ENCODE results near the gene NUB1.

NUB1 gene

GRCh38 chr7:151400626-151401315 lies 59.2 kb downstream of the NUB1 start:
- TF ChIP-seq GATA3 (IDR thresholded peaks at IDR 0.05; ENCODE audit: low read depth, low read length) (no peak), GATA2 (IDR thresholded peaks at IDR 0.05; ENCODE audit: low read depth, low read length) (no peak)

- TF ChIP-seq GATA2 (IDR thresholded peaks at IDR 0.05; ENCODE audit: low read depth, low read length) (no peak), GATA3 (IDR thresholded peaks at IDR 0.05; ENCODE audit: low read depth, low read length) (no peak)
Observed at GRCh38 chr7:151402029-151402835, 60.6 kb downstream of the NUB1 start.

- no peak for TF ChIP-seq GATA3 (IDR thresholded peaks at IDR 0.05; ENCODE audit: low read depth, low read length)
- TF ChIP-seq GATA2 (IDR thresholded peaks at IDR 0.05; ENCODE audit: low read depth, low read length) = no peak
Observed at GRCh38 chr7:151403764-151404163, 62.2 kb downstream of the NUB1 start.

GRCh38 chr7:151404216-151405011 lies 62.8 kb downstream of the NUB1 start:
- TF ChIP-seq GATA3 (IDR thresholded peaks at IDR 0.05; ENCODE audit: low read depth, low read length) = no peak
- TF ChIP-seq GATA2 (IDR thresholded peaks at IDR 0.05; ENCODE audit: low read depth, low read length) = no peak

- TF ChIP-seq GATA3 (IDR thresholded peaks at IDR 0.05; ENCODE audit: low read depth, low read length) (no peak), GATA2 (IDR thresholded peaks at IDR 0.05; ENCODE audit: low read depth, low read length) (no peak)
Observed at GRCh38 chr7:151405056-151405455, 63.4 kb downstream of the NUB1 start.

DNA sequence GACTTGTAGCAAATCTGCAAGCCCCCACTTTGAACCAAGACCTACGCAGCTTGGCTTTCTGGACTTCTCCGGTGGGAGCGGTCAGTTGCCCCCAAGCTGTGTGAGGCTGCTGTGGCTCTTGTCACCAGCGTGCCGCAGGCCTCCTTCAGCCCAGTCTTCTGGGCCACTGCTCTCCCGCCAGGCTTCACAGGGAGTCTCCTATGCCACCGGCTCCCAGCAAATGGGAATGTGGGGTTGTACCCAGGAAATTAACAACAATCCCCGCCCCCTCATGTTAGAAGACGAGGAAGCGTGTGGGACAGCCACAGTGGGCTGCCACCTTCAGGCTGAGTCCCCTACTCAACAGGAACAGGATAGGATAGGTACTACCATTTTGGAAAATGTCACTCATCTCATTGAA lies 64.0 kb downstream of the NUB1 start:
- no peak for TF ChIP-seq GATA3 (IDR thresholded peaks at IDR 0.05; ENCODE audit: low read depth, low read length)

- no peak for TF ChIP-seq GATA3 (IDR thresholded peaks at IDR 0.05; ENCODE audit: low read depth, low read length)
- no peak for TF ChIP-seq GATA2 (IDR thresholded peaks at IDR 0.05; ENCODE audit: low read depth, low read length)
Observed at GRCh38 chr7:151406051-151406875, 64.7 kb downstream of the NUB1 start.

DNA sequence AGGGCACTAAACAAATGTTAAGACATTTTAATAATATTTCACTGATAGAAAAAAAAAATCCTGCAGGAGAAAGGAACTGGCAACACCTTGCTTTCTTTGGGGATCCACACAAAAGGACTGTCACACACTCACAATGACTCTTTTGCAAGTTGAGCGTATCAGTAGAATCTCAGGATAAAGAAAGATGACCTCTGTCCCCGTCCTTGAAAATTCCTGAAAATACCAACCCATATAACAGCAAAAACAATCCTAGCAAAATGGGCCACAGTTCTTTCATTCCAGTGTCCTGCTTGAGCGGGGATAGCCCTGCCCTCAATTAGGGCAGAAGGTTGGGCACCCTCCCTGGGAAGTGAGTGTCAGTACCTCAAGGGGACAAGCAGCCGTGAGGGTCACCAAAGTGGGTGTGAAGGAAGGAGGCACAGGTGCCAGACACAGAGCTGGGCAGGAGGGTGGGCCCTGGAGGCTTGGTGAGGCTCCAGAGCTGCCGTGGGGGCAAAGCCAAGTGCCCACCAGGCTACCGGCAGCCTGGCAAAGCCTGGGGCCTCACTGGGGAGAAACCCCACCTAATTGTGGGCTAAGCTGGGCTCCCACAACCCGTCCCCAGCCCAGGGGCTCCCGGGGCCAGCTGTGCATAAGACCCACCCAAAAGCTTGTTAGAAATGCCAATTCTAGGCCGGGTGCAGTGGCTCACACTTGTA lies 65.4 kb downstream of the NUB1 start:
- TF ChIP-seq GATA2 (IDR thresholded peaks at IDR 0.05; ENCODE audit: low read depth, low read length) (no peak), GATA3 (IDR thresholded peaks at IDR 0.05; ENCODE audit: low read depth, low read length) (no peak)

GRCh38 chr7:151408498-151408838 lies 66.9 kb downstream of the NUB1 start:
- TF ChIP-seq GATA3 (IDR thresholded peaks at IDR 0.05; ENCODE audit: low read depth, low read length) (no peak), GATA2 (IDR thresholded peaks at IDR 0.05; ENCODE audit: low read depth, low read length) (no peak)

DNA sequence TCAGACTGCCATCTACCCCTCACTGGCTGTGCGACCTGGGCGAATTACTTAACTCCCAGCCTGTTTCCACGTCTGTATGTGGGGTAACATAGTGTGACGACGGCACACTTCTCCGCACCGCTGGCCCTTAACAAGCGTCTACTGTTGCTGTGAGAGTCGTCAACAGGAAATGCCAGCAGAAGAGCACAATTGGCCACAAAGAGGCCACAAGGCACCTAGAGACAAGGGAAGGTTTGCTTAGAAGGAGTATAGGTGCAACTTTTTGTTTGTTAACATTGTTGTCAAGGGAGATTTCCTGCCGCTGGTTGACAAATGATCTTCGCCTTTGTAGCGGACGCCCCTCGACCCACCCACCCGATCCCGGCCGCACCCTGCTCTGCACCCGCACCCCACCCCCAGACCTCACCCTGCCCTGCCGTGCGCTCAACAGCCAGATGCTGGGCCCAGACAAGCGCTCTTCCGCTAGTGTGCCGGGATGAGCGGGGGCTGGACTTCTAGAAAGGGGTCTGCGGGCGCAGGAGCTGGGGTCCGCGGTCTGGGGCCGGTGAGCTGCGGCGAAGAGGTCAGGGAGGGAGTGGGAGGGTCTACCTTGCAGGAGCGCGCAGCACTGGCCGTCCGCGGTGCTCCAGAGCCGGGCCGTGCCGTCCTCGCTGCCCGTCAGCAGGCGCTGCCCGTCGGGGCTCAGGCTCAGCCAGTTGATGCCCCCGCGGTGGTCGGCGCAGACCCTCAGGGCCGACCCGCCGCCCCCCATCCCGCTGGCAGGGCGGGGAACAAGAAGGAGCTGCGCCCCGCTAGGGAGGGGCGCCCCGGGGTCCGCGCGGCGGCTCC lies 67.4 kb downstream of the NUB1 start:
- no peak for TF ChIP-seq GATA3 (IDR thresholded peaks at IDR 0.05; ENCODE audit: low read depth, low read length)
- no peak for TF ChIP-seq GATA2 (IDR thresholded peaks at IDR 0.05; ENCODE audit: low read depth, low read length)

- TF ChIP-seq GATA2 (IDR thresholded peaks at IDR 0.05; ENCODE audit: low read depth, low read length) (no peak), GATA3 (IDR thresholded peaks at IDR 0.05; ENCODE audit: low read depth, low read length) (no peak)
Observed at GRCh38 chr7:151409667-151410404, 68.2 kb downstream of the NUB1 start, which contains the start of gene WDR86. Gene WDR86 (minus strand): TSS chr7:151410038. CDS start chr7:151409589, 449 bp downstream.
